Lower lobe of right lung (tissue), 2 donors: ENCODE measurements around the gene SPACA6. TPM values are rescaled to one million over a fixed set of nuclear protein-coding genes. Genes with fewer than 3 reads are reported as not detected.
A peak's percentile ranks its signal among the peaks of the same experiment; 100 is the strongest.
"Not testable (repeated sequence)": the region's sequence is repeated elsewhere in the genome, so short reads cannot be mapped to it uniquely, and the experiment has no call there.

Experiments
- ATAC-seq, 2 donors: fragments of 200-7000 bp; cut with Tn5 transposase; one replicate each; pipeline ENCODE4 v1.9.1; 2020 to 2022; ENCODE audit warnings: mild to moderate bottlenecking in 2 of 2, moderate library complexity in 2 of 2
- DNase-seq: peaks from one replicate; pipeline ENCODE4 v3.0.0-alpha.2; 2020
- H3K27ac ChIP-seq: fragments of 200-600 bp; one replicate; pipeline ENCODE4 v1.8.0; 2022
- H3K27me3 ChIP-seq: fragments of 200-600 bp; one replicate; pipeline ENCODE4 v1.8.0; 2022; ENCODE audit warnings: low read depth
- H3K36me3 ChIP-seq: fragments of 200-600 bp; one replicate; pipeline ENCODE4 v1.8.0; 2022; ENCODE audit warnings: mild to moderate bottlenecking
- H3K4me1 ChIP-seq: fragments of 200-600 bp; one replicate; pipeline ENCODE4 v1.8.0; 2022
- H3K4me3 ChIP-seq: fragments of 200-600 bp; one replicate; pipeline ENCODE4 v1.8.0; 2022; ENCODE audit warnings: mild to moderate bottlenecking
- H3K9me3 ChIP-seq: fragments of 200-600 bp; one replicate; pipeline ENCODE4 v1.8.0; 2022
- intact Hi-C: fragments of 100-400 bp; cut with DNase I; formaldehyde crosslinking; loops from one replicate; pipeline ENCODE4 v1.11.0; 2022
- total RNA-seq: library from RNA; stranded (reverse); fragmentation: NEBNext Ultra II Directional; extraction: Animal tissue kit (Norgen Biotek cat#: 25700); gene quantifications from one replicate; pipeline ENCODE4 v1.2.1, GENCODE V29; 2021
- TF ChIP-seq, protein P1 (sequence below): fragments of 200-600 bp; IDR thresholded peaks from one replicate; pipeline ENCODE4 v1.8.0; 2022; ENCODE audit warnings: antibody characterized with exemption, mild to moderate bottlenecking
- donor health status: DM: no; HTN: yes; CAD: no; lungs with severe emphysema.

The SPACA6 gene
- total RNA-seq, 1 donor from 2014 or later, result 19.8 TPM

DNA sequence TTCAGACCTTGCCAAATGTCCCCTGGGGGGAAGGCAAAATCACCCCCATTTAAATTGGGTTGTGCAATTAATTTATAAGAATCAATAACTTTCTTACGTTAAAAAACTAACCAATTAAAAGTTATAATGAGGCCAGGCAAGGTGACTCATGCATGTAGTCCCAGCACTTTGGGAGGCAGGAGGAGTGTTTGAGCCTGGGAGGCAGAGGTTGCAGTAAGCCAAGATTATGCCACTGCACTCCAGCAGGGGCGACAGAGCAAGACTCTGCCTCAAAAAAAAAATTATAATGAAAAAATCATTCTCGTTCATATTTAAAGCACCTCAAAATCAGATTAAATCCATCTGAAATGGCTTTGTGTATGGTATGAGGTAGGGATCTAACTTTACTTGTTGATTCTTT, 28.1 kb upstream of the SPACA6 start:
- intact Hi-C loops, result no loop called here
- Histone ChIP-seq H3K4me1 (no peaks in the 10 kb centered on the region), H3K4me3 (no peak overlapping the region), H3K36me3 (no peaks in the 10 kb centered on the region), H3K27ac (no peak overlapping the region), H3K27me3 (peaks cover 25% of the 10 kb centered on the region), H3K9me3 (no peaks in the 10 kb centered on the region)
- TF ChIP-seq, protein P1, sequence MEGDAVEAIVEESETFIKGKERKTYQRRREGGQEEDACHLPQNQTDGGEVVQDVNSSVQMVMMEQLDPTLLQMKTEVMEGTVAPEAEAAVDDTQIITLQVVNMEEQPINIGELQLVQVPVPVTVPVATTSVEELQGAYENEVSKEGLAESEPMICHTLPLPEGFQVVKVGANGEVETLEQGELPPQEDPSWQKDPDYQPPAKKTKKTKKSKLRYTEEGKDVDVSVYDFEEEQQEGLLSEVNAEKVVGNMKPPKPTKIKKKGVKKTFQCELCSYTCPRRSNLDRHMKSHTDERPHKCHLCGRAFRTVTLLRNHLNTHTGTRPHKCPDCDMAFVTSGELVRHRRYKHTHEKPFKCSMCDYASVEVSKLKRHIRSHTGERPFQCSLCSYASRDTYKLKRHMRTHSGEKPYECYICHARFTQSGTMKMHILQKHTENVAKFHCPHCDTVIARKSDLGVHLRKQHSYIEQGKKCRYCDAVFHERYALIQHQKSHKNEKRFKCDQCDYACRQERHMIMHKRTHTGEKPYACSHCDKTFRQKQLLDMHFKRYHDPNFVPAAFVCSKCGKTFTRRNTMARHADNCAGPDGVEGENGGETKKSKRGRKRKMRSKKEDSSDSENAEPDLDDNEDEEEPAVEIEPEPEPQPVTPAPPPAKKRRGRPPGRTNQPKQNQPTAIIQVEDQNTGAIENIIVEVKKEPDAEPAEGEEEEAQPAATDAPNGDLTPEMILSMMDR, result no peak
- DNase-seq (no peak), ATAC-seq (no peak)

DNA sequence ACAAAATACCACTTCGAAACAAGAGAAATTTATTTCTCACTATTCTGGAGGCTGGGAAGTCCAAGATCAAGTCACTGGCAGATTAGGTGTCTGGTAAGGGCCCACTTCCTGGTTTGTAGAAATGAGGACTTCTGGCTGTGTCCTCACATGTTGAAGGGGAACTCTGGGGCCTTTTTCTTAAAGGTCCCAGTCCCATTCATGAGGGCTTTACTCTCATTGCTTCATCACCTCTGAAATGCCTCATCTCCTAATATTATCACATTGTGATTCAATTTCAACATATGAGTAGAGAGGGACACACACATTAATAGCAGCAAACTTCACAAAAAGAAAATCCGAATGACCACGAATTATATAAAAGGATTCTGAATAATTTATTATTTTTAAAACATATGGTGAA, 24.9 kb upstream of the SPACA6 start:
- no peak for DNase-seq
- H3K4me3 ChIP-seq, result no peak overlapping the region
- ATAC-seq, result no peak
- no peak overlapping the region for H3K27ac ChIP-seq
- H3K9me3 ChIP-seq, result no peaks in the 10 kb centered on the region
- no peaks in the 10 kb centered on the region for H3K4me1 ChIP-seq
- TF ChIP-seq, protein P1, result no peak
- H3K36me3 ChIP-seq, result no peaks in the 10 kb centered on the region
- peaks cover 18% of the 10 kb centered on the region for H3K27me3 ChIP-seq
- intact Hi-C loops, result no loop called here

DNA sequence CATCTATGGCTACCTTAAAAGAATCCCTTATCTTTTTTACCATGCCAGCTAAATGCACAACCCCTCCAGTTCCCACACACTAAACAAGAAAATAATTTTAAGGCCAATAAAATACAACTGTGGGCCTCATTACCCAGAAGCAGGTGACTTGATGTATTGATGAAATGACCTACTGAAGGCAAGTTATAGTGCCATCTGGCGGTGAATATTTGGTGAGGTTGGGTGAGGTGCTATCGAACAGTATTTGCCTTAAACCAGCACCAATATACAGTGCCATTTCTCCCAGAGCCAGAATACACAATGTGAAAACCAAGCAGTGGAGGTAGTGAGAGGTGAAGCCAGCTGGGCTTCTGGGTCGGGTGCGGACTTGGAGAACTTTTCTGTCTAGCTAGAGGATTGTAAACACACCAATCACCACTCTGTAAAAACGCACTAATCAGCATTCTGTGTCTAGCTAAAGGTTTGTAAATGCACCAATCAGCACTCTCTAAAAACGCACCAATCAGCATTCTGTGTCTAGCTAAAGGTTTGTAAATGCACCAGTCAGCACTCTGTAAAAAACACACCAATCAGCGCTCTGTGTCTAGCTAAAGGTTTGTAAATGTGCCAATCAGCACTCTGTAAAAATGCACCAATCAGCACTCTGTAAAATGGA, 17.1 kb upstream of the SPACA6 start:
- peak; percentile 41 to 57 for ATAC-seq
- intact Hi-C loops, H3K27ac ChIP-seq, H3K4me3 ChIP-seq, H3K36me3 ChIP-seq, H3K9me3 ChIP-seq, H3K4me1 ChIP-seq, DNase-seq: not testable (repeated sequence)
- TF ChIP-seq, protein P1, result peak; percentile 53
- peaks cover 16% of the 10 kb centered on the region for H3K27me3 ChIP-seq

DNA sequence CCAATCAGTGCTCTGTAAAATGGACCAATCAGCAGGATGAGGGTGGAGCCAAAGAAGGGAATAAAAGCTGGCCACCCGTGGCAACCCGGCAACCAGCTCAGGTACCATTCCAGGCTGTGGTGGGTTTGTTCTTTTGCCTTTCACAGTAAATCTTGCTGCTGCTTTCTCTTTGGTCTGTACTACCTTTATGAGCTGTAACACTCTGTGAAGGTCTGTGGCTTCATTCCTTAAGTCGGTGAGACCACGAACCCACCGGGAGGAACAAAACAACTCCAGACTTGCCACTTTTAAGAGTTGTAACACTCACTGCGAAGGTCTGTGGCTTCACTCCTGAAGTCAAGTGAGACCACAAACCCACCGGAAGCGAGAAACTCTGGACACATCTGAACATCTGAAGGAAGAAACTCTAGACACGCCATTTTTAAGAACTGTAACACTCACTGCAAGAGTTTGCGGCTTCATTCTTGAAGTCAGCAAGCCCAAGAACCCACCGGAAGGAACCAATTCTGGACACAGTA, 16.5 kb upstream of the SPACA6 start:
- Histone ChIP-seq H3K27me3 (peaks cover 16% of the 10 kb centered on the region), H3K27ac (no peak overlapping the region), H3K4me1 (no peaks in the 10 kb centered on the region), H3K9me3 (no peaks in the 10 kb centered on the region), H3K4me3 (no peak overlapping the region), H3K36me3 (no peaks in the 10 kb centered on the region)
- ATAC-seq (no peak), DNase-seq (no peak)
- intact Hi-C loops, result no loop called here
- TF ChIP-seq, protein P1, result no peak

DNA sequence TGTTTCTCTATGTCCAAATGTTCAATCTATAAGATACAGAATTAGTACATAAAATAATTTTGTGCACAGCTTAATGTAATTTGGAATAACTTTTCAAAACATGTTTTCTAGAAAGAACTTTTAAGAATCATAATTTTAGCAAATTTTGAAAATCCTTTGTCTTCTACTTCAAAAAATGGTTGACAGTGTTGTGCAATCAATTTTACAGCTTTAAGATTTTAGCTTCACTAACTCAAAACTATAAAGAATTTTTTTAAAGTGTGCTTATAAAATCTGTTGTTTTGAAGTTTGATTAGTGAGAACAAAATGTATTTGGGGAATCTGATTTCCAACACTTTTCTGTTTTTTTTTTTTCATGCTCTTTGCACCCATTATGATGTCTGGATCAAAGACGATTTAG, 12.7 kb upstream of the SPACA6 start:
- ATAC-seq (no peak), DNase-seq (no peak)
- intact Hi-C loops, result no loop called here
- Histone ChIP-seq H3K36me3 (no peaks in the 10 kb centered on the region), H3K4me1 (no peaks in the 10 kb centered on the region), H3K27me3 (peaks cover 16% of the 10 kb centered on the region), H3K4me3 (no peak overlapping the region), H3K9me3 (no peaks in the 10 kb centered on the region), H3K27ac (no peak overlapping the region)
- TF ChIP-seq, protein P1, result no peak
